GM19099 (cell line): ENCODE data around the gene TRIM32.

ENCODE experiments used
- POLR2A ChIP-seq: IDR thresholded peaks from 3 replicates; pipeline ENCODE4 v1.6.1; 2011; ENCODE audit warnings: low read depth; ENCODE audit not compliant: insufficient read length; ENCODE audit errors: extremely low read depth

The TRIM32 gene

DNA sequence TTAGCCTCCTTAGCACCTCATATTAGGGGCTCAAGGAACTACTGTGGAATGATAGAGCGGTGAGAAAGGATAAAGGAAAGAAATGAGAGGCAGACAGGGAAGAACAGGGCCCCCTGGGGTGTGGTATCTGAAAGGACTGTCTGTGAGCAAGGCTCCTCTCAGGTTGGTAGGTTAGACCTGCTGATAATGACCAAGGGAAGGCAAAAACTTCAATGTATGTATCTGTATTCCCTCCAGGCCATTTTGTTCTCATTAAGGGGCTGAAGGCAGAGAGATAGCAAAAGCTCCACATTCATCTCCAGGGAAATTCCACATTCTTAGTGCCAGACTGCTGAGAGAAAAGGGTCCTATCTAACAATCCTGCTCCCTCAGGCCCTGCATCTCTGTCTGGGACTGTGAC, 28.6 kb downstream of the TRIM32 start:
- TF ChIP-seq POLR2A, result no peak

DNA sequence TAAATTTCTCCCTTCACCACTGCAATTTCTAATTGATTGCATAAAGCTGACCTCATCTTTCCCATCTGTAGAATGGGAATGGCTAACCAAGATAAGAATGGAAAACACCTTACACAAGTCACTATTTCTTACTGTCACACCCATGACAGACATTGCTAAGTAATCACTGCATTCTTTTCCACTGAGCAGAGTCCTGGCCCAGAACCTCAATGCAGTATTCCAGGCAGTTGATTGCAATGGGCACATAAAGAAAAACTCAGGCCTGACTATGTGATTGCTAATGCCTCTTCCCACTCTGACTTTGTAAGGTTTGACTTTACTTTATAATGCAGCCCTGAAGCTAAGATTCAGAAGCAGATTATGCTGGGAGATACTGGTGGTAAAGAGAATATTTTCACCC, 29.3 kb downstream of the TRIM32 start:
- no peak for TF ChIP-seq POLR2A

DNA sequence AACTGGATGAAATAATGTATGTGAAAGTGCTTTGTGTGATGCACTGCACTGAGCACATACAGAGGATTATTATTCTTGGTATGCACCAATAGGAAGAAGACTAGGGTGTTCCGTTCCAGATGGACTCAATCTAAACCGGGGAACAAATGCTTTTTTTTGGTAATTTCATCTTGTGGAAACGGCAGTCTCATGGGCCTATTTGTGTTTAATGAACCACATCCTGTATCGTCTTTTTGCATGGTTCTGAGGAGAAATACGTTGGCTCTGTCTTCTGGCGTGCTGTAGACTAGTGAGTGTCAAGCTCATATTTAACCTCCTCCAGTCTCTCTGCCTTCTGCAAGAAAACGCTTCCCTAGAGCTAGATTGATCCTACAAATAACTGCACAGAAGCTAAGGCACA, 30.0 kb downstream of the TRIM32 start:
- no peak for TF ChIP-seq POLR2A

DNA sequence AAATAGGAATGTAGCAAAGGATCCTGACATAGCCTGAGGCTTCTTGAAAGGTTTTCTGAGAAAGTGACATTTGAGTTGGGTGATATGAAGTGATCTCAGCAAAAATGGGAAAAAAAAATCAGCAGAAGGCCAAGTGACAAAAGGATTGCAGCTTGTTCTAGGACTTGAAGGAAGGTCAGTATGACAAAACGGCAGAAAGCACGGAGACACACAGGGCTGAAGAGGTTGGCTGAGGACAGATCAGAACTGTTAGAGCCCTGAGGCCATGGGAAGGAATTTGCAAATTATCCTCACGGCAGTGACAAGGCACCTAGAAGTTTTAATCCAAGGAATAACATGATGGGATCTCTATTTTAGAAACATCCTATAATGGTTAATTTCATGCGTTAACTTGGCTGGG, 31.0 kb downstream of the TRIM32 start:
- TF ChIP-seq POLR2A, result no peak

DNA sequence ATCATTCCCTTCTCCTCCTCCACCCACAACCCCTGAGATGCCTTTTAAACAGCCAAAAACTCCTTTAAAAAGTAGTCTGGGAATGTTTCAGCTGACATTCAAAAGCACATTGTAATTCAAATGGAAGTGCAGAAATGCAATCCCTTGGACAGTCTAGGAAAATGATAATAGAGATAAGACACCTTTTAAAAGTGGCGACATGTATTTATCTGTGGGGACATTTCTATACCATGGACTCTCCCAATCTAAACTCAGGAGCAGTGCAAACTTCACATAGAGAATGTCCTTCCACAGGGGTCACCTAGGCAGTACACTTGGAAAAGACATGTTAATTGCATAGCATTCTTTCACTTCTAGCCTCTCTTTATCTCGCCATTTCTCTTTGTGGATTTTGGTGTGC, 33.0 kb downstream of the TRIM32 start:
- TF ChIP-seq POLR2A, result no peak

DNA sequence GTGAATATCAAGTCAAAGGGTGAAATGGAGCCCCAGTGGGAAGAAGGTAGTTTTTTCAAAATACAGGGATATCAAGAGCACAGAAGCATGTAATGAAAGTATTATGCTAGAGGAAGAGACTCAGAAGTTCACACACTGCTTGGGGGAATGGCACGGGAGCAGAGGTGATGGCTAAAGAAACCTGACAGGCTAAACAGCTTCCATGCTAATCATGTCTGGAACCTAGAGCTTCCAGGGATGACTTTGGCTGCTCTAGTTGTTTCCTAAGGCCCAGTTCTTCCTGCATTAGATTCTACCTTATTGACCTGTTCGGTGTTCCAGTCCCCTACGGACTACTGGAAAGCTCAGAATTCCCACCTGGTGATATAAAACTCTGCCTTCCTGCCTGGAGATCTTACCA, 34.3 kb downstream of the TRIM32 start:
- no peak for TF ChIP-seq POLR2A

DNA sequence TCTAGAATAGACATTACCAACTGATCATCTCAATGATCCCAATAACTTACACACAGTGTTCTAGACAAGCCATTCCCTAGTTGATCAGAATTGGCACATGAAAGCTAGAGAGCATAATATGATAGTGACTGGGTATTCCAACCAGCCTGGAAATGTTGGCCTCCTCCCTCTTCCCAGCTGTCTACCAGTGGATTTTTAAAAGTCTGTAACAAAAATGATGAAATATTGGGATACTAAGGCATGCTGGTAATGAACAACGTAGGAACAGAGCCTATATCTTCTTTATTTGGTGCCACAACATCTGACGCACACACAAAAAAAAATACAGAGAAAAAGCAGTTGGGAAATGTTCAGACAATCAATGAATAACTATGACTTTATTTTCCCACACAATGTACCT, 34.8 kb downstream of the TRIM32 start:
- TF ChIP-seq POLR2A, result no peak

DNA sequence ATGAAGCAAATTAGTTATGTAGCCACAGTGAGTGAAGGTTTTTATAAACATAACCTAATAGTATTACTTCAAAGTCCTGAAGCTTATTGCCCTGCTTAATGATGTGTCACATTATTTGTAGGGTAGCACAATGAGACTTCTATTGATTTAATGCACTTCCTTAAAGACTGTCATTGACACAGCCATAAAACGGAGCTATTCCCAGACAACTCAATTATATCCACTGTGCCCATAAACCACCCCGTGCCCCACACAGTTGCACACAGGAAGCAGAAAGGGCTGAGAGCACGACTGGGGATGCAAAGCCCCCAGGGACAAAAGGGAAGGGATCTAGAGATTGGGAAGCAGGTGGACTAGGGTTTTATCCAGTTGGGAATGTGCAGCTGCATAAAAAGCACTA, 37.0 kb downstream of the TRIM32 start:
- no peak for TF ChIP-seq POLR2A

DNA sequence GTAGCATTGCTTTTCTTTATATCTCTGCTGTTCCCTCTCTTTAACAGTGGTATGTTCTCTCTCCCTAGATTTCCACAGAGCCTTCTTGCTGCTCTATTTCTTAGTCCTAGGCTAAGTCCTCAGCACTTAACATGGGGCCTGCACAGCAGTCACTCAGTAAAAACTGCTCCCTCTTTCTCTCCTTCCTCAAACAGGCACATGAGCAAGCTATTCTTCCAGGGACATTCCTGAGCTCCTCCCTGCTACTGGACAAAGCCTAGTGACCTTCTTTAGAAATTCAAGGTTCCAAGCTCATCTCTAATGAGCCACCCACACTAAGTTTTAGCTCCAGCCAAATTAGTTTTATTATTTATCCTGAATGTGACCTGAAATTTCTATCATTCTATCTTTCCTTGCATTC, 39.5 kb downstream of the TRIM32 start:
- TF ChIP-seq POLR2A, result no peak

DNA sequence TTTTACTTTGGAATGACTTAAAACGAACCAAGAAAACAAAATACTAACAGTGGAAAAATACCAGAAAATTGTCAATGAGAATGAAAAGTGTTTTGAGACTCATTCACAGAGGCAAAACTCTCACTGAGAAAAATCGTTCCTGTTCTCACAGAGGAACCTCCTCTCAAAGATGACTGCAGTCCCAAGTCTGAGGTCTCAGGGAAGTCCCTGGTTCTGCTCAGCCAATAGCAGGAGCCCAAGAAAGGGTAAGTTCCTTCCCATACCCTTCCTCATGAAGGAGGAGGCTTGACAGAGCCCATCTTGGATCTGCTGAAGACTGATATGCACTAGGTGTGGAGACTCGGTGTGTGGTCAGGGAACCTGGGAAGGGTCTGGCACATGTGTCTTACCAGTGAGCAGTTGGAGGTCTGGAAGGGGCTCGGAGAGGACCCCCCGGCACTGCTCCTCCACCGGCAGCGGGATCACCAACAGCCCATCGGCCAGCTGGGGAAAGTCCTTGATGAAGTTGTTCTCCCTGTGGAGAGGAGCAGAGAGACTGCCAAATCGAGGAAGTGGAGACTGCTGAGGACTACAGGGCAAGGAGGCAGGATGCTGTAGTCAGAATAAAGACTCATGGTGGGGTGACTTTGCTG, 46.0 kb downstream of the TRIM32 start:
- TF ChIP-seq POLR2A, result no peak

DNA sequence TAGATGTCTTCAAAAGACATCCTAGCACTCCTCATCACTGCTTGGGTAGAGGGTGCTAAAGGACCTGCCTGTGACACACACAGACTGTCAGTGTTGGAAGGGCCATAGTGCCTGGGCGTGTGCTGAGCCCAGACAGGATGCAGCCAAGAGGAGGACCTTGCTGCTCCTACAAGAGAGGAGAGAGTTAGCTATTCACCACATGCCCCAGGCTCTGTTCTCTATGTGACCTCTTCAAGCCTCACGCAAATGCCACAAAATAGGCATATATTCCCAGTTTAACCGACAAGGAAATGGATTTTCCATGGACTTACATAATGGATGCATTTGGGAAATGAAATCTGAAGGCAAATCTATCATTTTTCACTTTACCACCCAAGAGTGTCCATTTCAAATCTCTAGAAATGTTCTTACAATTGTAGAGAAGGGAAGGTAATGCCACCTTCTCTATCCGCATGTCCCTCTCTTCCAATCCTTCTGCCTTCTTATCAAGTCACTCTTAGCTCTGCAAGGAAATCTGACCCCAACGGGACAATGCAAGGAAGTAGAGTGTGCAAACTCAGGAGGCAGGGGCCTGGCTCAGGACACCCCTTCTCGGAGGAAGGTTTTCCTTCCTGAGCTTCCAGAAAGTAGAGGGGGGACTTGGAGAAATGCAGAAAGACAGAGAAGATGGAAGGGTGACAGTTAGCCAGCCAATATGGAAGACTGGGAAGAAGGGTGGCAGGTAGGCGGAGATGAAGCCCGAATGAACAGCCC, 49.5 kb downstream of the TRIM32 start:
- no peak for TF ChIP-seq POLR2A

DNA sequence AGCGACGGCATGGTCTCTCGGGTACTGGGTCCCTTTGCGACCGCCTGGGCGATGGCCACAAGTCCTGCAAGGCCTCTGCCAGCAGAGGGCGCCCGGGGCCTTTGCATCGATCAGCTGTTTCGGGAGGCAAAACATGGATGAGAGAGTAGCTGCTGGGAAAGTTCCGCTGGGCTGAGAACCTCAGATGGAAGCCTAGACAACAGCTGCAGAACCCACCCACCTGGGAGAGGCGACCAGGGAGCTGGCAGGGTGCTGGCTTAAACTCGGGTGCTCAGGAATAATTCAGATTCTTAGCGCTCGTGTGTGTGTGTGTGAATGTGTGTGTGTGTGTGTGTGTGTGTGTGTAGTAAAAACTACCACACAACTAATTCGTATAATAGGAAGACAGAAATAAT, 50.0 kb downstream of the TRIM32 start:
- TF ChIP-seq POLR2A, result no peak

DNA sequence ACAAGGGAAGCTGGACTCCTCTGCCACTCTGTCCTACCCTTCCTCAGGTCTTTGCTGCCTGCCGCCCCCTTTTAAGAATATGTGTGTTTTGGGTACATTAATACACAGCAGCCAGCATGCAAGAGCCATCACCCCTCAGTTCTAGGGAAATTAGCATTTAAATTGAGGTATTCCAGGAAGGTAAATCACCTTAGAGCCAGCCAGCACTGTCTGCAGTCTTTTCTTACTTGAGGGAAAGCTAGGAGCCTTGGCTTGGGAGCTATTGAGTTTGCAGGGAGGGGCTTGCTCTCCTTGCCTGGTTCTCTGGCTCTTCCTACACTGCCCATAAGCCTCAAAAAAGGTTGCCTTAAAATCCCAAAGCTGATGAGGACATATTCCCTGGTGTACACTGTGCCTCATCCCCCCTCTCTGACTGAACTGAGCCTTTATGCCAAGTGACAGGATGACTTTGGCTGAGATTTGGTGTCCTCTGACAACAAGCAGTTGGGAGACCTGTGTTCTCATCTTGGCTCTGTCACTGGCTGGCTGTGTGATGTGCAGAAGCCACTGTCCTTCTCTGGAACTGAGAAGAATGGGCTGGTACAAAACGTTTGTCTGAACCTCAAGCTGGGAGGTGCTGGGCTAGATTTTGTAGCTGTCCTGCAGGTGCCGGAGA, 54.1 kb downstream of the TRIM32 start:
- TF ChIP-seq POLR2A, result no peak

DNA sequence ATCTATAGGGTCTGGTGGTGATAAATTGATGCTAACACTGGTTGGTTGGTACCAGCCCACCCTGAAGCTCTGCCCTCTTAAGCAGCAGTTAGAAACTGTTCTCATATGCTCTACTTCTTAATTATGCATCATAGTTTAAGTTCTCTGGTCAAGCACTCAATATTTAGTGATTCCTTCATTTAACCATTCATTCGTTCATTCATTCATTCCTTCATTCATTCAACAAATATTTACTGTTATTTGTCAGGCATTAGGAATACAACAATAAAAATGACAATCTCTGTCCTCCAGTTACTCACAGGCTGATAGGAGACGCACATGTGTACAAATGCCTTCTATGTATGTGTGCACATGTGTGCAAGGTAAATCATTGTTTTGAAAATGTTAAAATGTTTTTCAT, 54.6 kb downstream of the TRIM32 start:
- TF ChIP-seq POLR2A, result no peak

DNA sequence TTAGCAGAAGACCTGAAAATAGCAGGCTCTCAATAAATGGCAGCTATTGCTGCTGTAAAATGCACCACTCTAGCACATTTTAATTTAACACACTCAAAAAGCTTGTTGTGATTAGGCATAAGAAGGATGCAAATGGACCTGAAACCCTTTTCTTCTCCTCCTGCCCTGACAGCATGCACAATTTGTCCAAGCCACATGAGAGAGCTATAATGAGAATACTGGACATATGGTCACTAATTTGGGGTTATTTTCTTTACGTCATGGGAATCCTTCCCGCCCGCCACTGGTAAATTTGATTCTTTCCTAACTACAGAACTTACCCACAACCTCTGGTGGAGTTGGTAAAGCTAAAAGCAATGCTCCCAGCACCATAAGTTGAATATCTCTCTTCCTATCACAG, 62.1 kb downstream of the TRIM32 start:
- TF ChIP-seq POLR2A, result no peak

DNA sequence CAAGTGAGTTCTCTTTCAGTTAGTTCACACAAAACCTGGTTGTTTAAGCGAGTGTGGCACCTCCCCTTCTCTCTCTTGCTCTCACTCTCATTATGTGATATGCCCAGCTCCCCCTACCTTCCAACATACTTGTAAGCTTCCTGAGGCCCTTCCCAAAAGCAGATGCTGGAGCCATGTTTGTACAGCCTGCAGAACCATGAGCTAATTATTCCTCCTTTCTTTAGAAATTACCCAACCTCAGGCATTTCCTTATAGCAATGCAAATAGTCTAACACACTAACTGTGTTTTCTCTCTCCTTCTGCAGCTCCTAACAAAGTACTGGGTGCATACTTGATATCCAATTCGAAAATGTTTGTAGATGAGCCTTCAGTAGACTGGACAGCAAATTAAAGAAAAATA, 62.7 kb downstream of the TRIM32 start:
- no peak for TF ChIP-seq POLR2A
